ENCODE data around the gene TMEM8B. TPM values are rescaled to one million over a fixed set of nuclear protein-coding genes. Genes with fewer than 3 reads are reported as not detected.

Gene TMEM8B
- total and polyA plus RNA-seq, 2 donors from 2014 or later = 17.6 to 18.3 TPM

- no peak for DNase-seq
- intact Hi-C loops (cut with DNase I) = no loop called here
- FAIRE-seq = no peak
Observed at GRCh38 chr9:35868933-35869332, 39.9 kb downstream of the TMEM8B start.

GRCh38 chr9:35869621-35870216 lies 40.7 kb downstream of the TMEM8B start:
- Histone ChIP-seq H3K27ac (ENCODE audit: low read depth in 2 of 2, low read length in 2 of 2) (no peak overlapping the region), H3K9ac (ENCODE audit: low read length in 3 of 3) (no peak overlapping the region), H3K36me3 (ENCODE audit: control insufficient read depth in 2 of 3, insufficient read depth in 3 of 3, low read length in 3 of 3) (no peaks in the 10 kb centered on the region), H3K27me3 (ENCODE audit: control insufficient read depth, insufficient read depth, low read length) (no peaks in the 10 kb centered on the region), H3K9me3 (ENCODE audit: control insufficient read depth in 2 of 3, insufficient read depth in 1 of 3, low read length in 3 of 3) (no peaks in the 10 kb centered on the region), H3K4me3 (ENCODE audit: low read length in 3 of 3) (no peak overlapping the region), H3K4me1 (ENCODE audit: control insufficient read depth in 2 of 3, insufficient read depth in 2 of 3, low read depth in 1 of 3, low read length in 3 of 3) (no peaks in the 10 kb centered on the region)
- TF ChIP-seq CTCF (IDR thresholded peaks at IDR 0.05; ENCODE audit: borderline replicate concordance, extremely low read depth, insufficient read depth) = no peak
- intact Hi-C loops (cut with DNase I) = no loop called here
- DNase-seq (no peak), FAIRE-seq (no peak)

More at GRCh38 chr9:35868933-35869332, 39.9 kb downstream of the TMEM8B start:
- H3K4me1 ChIP-seq (ENCODE audit: control insufficient read depth in 2 of 3, insufficient read depth in 2 of 3, low read depth in 1 of 3, low read length in 3 of 3) = no peaks in the 10 kb centered on the region
- H3K4me3 ChIP-seq (ENCODE audit: low read length in 3 of 3) = no peak overlapping the region
- no peaks in the 10 kb centered on the region for H3K36me3 ChIP-seq (ENCODE audit: control insufficient read depth in 2 of 3, insufficient read depth in 3 of 3, low read length in 3 of 3)
- no peak for TF ChIP-seq CTCF (IDR thresholded peaks at IDR 0.05; ENCODE audit: borderline replicate concordance, extremely low read depth, insufficient read depth)
- H3K9ac ChIP-seq (ENCODE audit: low read length in 3 of 3) = no peak overlapping the region
- H3K9me3 ChIP-seq (ENCODE audit: control insufficient read depth in 2 of 3, insufficient read depth in 1 of 3, low read length in 3 of 3) = no peaks in the 10 kb centered on the region
- no peaks in the 10 kb centered on the region for H3K27me3 ChIP-seq (ENCODE audit: control insufficient read depth, insufficient read depth, low read length)
- H3K27ac ChIP-seq (ENCODE audit: low read depth in 2 of 2, low read length in 2 of 2) = no peak overlapping the region

DNA sequence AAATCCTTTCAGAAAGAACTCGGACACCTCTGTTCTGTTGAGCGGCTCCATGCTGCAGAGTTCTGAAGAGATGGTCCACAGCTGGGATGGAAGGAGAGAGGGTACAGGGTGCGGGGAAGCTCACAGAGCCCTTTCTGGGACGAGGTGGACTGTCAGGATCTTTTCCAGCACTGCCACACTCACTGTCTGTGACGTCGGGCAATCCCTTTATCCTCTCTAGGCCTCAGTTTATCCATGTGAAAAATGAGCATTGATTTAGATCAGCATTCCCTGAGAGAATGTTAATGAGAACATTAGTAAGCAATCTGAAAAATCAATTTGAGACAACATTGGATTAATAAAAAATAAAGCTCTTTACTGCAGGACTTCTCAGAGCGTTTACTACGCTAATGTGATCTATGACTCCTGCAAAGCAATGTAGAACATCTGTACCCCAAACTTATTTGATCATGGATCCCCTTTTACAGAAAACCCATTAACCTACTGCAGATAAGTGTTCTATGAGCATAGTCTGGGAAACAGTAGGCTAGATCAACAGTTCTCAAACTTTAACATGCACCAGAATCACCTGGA lies 41.4 kb downstream of the TMEM8B start, which contains the start of gene OR13J1:
Gene OR13J1 (minus strand): TSS at position 51 of the 573 bp plus-strand sequence. CDS start 0 bp downstream, at position 51.
- Histone ChIP-seq H3K27ac (ENCODE audit: low read depth in 2 of 2, low read length in 2 of 2) (no peak within 1 kb of the TSS), H3K4me1 (ENCODE audit: control insufficient read depth in 2 of 3, insufficient read depth in 2 of 3, low read depth in 1 of 3, low read length in 3 of 3) (no peaks in the 10 kb centered on the region), H3K9me3 (ENCODE audit: control insufficient read depth in 2 of 3, insufficient read depth in 1 of 3, low read length in 3 of 3) (no peaks in the 10 kb centered on the region), H3K9ac (ENCODE audit: low read length in 3 of 3) (no peak within 1 kb of the TSS), H3K27me3 (ENCODE audit: control insufficient read depth, insufficient read depth, low read length) (no peaks in the 10 kb centered on the region), H3K36me3 (ENCODE audit: control insufficient read depth in 2 of 3, insufficient read depth in 3 of 3, low read length in 3 of 3) (no peaks in the 10 kb centered on the region), H3K4me3 (ENCODE audit: low read length in 3 of 3) (no peak within 1 kb of the TSS)
- intact Hi-C loops (cut with DNase I) = no loop called here
- TF ChIP-seq CTCF (IDR thresholded peaks at IDR 0.05; ENCODE audit: borderline replicate concordance, extremely low read depth, insufficient read depth) = no peak
- FAIRE-seq (no peak), DNase-seq (no peak)

All from kidney (tissue), 14 donors.